Inflammatory macrophage (primary cell): Measurements from ENCODE around the gene GALK2.
"Not testable (repeated sequence)": the region's sequence is repeated elsewhere in the genome, so short reads cannot be mapped to it uniquely, and the experiment has no call there.

Experiments
- DNase-seq, 2 donors: peaks; one replicate each; pipeline ENCODE4 v3.0.0-alpha.2; 2020 to 2022

The GALK2 gene

GRCh38 chr15:49223536-49224274 is 53.7 kb downstream of the GALK2 start:
- DNase-seq, result no peak

- no peak for DNase-seq
Measured at GRCh38 chr15:49225572-49226281, 55.7 kb downstream of the GALK2 start.

- DNase-seq, result no peak
Measured at GRCh38 chr15:49227602-49228001, 57.6 kb downstream of the GALK2 start.

GRCh38 chr15:49229922-49230321 is 59.9 kb downstream of the GALK2 start:
- peak in 1 of 2 donors; percentile 15 for DNase-seq

GRCh38 chr15:49232236-49232806 is 62.3 kb downstream of the GALK2 start:
- peak in 1 of 2 donors; percentile 27 for DNase-seq

- DNase-seq, result peak; percentile 77 to 79
Measured at GRCh38 chr15:49235446-49236124, 65.5 kb downstream of the GALK2 start.

- no peak for DNase-seq
Measured at GRCh38 chr15:49236869-49237268, 66.8 kb downstream of the GALK2 start.

- no peak for DNase-seq
Measured at GRCh38 chr15:49238342-49238741, 68.3 kb downstream of the GALK2 start.

- no peak for DNase-seq
Measured at GRCh38 chr15:49239105-49239504, 69.1 kb downstream of the GALK2 start.

- DNase-seq, result no peak
Measured at GRCh38 chr15:49242820-49243219, 72.8 kb downstream of the GALK2 start.

- no peak for DNase-seq
Measured at GRCh38 chr15:49247556-49248110, 77.6 kb downstream of the GALK2 start.

GRCh38 chr15:49248291-49248690 is 78.2 kb downstream of the GALK2 start:
- no peak for DNase-seq

GRCh38 chr15:49255966-49256759 is 86.1 kb downstream of the GALK2 start:
- no peak for DNase-seq

- DNase-seq, result not testable (repeated sequence)
Measured at GRCh38 chr15:49265117-49265516, 95.1 kb downstream of the GALK2 start.

GRCh38 chr15:49265911-49266310 is 95.9 kb downstream of the GALK2 start:
- no peak for DNase-seq

- no peak for DNase-seq
Measured at GRCh38 chr15:49270541-49271421, 100.7 kb downstream of the GALK2 start.

GRCh38 chr15:49273734-49274318 is 103.8 kb downstream of the GALK2 start:
- DNase-seq, result no peak

GRCh38 chr15:49278751-49279150 is 108.7 kb downstream of the GALK2 start:
- peak in 1 of 2 donors; percentile 16 for DNase-seq

GRCh38 chr15:49279521-49280456 is 109.7 kb downstream of the GALK2 start:
- peak; percentile 72 to 80 for DNase-seq
